OCI-LY7 (cell line): ENCODE results near the gene IL21R. TPM values are rescaled to one million over a fixed set of nuclear protein-coding genes. Genes with fewer than 3 reads are reported as not detected.
"Not testable (repeated sequence)": the region's sequence is repeated elsewhere in the genome, so short reads cannot be mapped to it uniquely, and the experiment has no call there.

Experiments
- BruUV-seq: library from RNA; stranded (reverse); fragments of 400-500 nt; replicated peaks from 2 replicates; lab custom pipeline; 2021; lab: Mats Ljungman, UMichigan
- CTCF ChIA-PET: fragments of 300-600 bp; sonication (Branson Sonifier 250); formaldehyde crosslinking; loops from one replicate; lab custom pipeline; 2022; ENCODE audit warnings: antibody characterized with exemption; ENCODE audit not compliant: unreplicated experiment; lab: Charles Lee
- POLR2A ChIA-PET: fragments of 300-600 bp; sonication (Branson Sonifier 250); formaldehyde crosslinking; loops from one replicate; lab custom pipeline; 2022; ENCODE audit warnings: antibody characterized with exemption; lab: Charles Lee
- DNase-seq: peaks from one replicate; pipeline ENCODE4 v3.0.0-alpha.2; 2015; ENCODE audit warnings: low spot score
- H2AFZ ChIP-seq: fragments of 200-600 bp; sonication (generic), shearing (Covaris generic); 2 replicates; pipeline ENCODE4 v1.6.1; 2014; ENCODE audit warnings: mild to moderate bottlenecking, antibody characterized with exemption, low read length, moderate library complexity
- H3K27ac ChIP-seq: fragments of 200-600 bp; sonication (generic); 2 replicates; pipeline ENCODE4 v1.5.1; 2014; ENCODE audit warnings: mixed run types, low read depth, mild to moderate bottlenecking, moderate library complexity, low read length, inconsistent platforms; ENCODE audit not compliant: poor library complexity, severe bottlenecking
- H3K36me3 ChIP-seq: fragments of 200-600 bp; sonication (generic); 2 replicates; pipeline ENCODE4 v1.6.1; 2014; ENCODE audit warnings: mild to moderate bottlenecking, antibody characterized with exemption, low read length, moderate library complexity, mixed read lengths; ENCODE audit not compliant: insufficient read depth
- H3K4me1 ChIP-seq: fragments of 200-600 bp; sonication (generic); 2 replicates; pipeline ENCODE4 v1.5.1; 2014; ENCODE audit warnings: mild to moderate bottlenecking, low read length; ENCODE audit not compliant: insufficient read depth, poor library complexity, severe bottlenecking
- H3K4me2 ChIP-seq: fragments of 200-600 bp; sonication (generic); 2 replicates; pipeline ENCODE4 v1.6.1; 2014; ENCODE audit warnings: mild to moderate bottlenecking, low read length
- H3K4me3 ChIP-seq: fragments of 200-600 bp; sonication (generic); 2 replicates; pipeline ENCODE4 v1.5.1; 2014; ENCODE audit warnings: mild to moderate bottlenecking, low read depth, low read length; ENCODE audit not compliant: poor library complexity, severe bottlenecking
- H3K79me2 ChIP-seq: fragments of 200-600 bp; sonication (generic); 2 replicates; pipeline ENCODE4 v1.6.1; 2016; ENCODE audit warnings: low read depth, mild to moderate bottlenecking, low read length, moderate library complexity, mixed read lengths; ENCODE audit not compliant: insufficient read depth
- H3K9me2 ChIP-seq: fragments of 200-600 bp; sonication (generic); 2 replicates; pipeline ENCODE4 v1.6.1; 2016; ENCODE audit warnings: mild to moderate bottlenecking, low read length, mixed read lengths; ENCODE audit not compliant: insufficient read depth
- H3K9me3 ChIP-seq: fragments of 200-600 bp; sonication (generic); 2 replicates; pipeline ENCODE4 v1.6.1; 2014; ENCODE audit warnings: mild to moderate bottlenecking, mixed run types, low read length, mixed read lengths
- H4K20me1 ChIP-seq: fragments of 200-600 bp; sonication (generic); 2 replicates; pipeline ENCODE4 v1.6.1; 2014; ENCODE audit warnings: mild to moderate bottlenecking, antibody characterized with exemption, low read length, moderate library complexity, mixed read lengths; ENCODE audit not compliant: insufficient read depth
- EZH2phosphoT487 ChIP-seq: fragments of 200-600 bp; sonication (generic); IDR thresholded peaks from 2 replicates; pipeline ENCODE4 v1.6.1; 2018; ENCODE audit warnings: low read depth, borderline replicate concordance, mild to moderate bottlenecking, mixed run types, antibody characterized with exemption, low read length, moderate library complexity, mixed read lengths
- intact Hi-C: fragments of 100-400 bp; cut with micrococcal nuclease; formaldehyde crosslinking; loops from one replicate; pipeline ENCODE4 v1.10.0; 2022; ENCODE audit not compliant: unreplicated experiment
- total RNA-seq, 2 experiments: library from RNA; depleted of rRNA in 1 of 2; stranded (reverse); fragments of >200 nt in 1 of 2; shearing (Covaris generic) in 1 of 2; gene quantifications; 2 replicates each; pipeline ENCODE4 v1.2.3, GENCODE V29; 2014 to 2022
- TF ChIP-seq, protein P1 (sequence below): fragments of 200-600 bp; sonication (generic); conservative IDR thresholded peaks from 2 replicates; pipeline ENCODE4 v1.5.1; 2014; ENCODE audit warnings: mild to moderate bottlenecking, antibody characterized with exemption, low read length, moderate library complexity, mixed read lengths

IL21R gene
- total RNA-seq, 2 experiments from 2014 or later: 10.0 to 47.0 TPM

DNA sequence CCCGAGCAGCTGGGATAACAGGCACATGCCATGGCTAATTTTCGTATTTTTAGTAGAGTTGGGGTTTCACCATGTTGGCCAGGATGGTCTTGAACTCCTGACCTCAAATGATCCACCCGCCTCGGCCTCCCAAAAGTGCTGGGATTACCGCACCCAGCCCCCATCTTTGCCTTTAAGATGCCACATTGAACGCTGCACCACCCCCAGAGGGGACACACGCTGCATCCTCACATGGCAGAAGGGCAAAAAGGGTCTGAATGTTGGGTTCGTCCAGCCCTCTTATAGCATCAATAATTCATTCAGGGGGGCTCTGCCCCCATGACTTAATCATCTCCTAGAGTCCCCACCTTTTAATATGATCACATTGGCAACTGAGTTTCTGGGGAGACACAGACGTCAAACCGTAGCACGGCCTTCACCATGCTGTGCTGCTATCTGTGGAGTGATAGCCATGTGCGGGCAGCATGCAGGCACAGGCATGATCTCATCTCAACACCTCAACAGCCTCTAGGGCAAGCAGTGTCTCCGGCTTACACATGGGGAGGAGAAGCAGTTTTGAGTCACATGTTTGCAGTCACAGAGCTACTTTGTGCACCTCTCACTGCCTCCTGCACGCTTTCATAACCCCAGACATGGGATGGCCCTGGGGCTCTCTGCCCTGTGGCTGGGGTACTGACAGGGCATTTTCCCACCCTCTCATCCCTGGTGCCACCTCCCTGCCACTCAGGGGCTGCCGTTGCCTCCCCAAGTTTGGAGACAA lies 30.0 kb downstream of the IL21R start:
- DNase-seq: no peak
- no peaks in the 10 kb centered on the region for H3K9me2 ChIP-seq
- peaks cover 37% of the 10 kb centered on the region; the same call in 1 of the 2 replicates for H3K36me3 ChIP-seq
- H3K27ac ChIP-seq: no peak overlapping the region
- H3K4me3 ChIP-seq: no peak overlapping the region
- POLR2A ChIA-PET: interaction anchor here (0.7 to 1.9 kb wide), 2 partner anchors 28 to 53 kb away, joined by 4 to 5 read pairs; no protein-coding TSS in a partner anchor
- no peak overlapping the region for H3K4me2 ChIP-seq
- TF ChIP-seq EZH2phosphoT487: no peak
- TF ChIP-seq, protein P1, sequence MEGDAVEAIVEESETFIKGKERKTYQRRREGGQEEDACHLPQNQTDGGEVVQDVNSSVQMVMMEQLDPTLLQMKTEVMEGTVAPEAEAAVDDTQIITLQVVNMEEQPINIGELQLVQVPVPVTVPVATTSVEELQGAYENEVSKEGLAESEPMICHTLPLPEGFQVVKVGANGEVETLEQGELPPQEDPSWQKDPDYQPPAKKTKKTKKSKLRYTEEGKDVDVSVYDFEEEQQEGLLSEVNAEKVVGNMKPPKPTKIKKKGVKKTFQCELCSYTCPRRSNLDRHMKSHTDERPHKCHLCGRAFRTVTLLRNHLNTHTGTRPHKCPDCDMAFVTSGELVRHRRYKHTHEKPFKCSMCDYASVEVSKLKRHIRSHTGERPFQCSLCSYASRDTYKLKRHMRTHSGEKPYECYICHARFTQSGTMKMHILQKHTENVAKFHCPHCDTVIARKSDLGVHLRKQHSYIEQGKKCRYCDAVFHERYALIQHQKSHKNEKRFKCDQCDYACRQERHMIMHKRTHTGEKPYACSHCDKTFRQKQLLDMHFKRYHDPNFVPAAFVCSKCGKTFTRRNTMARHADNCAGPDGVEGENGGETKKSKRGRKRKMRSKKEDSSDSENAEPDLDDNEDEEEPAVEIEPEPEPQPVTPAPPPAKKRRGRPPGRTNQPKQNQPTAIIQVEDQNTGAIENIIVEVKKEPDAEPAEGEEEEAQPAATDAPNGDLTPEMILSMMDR: no peak
- no peaks in the 10 kb centered on the region for H4K20me1 ChIP-seq
- H2AFZ ChIP-seq: no peak overlapping the region
- CTCF ChIA-PET: no interaction called here
- H3K79me2 ChIP-seq: peaks cover 7% of the 10 kb centered on the region; the same call in 1 of the 2 replicates
- intact Hi-C loops: no loop called here
- peaks cover 60% of the 10 kb centered on the region for H3K4me1 ChIP-seq
- no TSS peak for BruUV-seq
- no peaks in the 10 kb centered on the region for H3K9me3 ChIP-seq

DNA sequence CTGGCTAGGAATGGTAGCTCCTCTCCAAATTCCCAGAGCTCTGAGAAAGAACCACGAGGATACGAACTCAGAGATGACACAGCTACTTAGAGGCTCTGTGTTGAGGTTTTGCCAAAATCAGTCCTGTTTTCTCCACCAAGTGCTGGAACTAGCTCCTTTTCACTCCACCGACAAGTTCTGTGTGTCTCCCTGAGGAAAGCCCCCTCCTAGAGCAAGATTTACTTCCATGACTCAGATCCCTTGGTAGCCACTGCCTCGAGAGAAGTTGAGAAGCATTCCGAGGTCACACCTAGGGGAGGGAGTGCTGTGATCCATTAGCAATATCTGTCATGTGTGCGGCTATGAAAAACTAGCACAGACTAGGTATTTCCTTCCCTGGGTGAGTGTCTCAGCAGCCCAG lies 30.6 kb downstream of the IL21R start:
- Histone ChIP-seq H3K9me2 (no peaks in the 10 kb centered on the region), H3K4me3 (no peak overlapping the region), H3K79me2 (peaks cover 4% of the 10 kb centered on the region; the same call in 1 of the 2 replicates), H3K9me3 (no peaks in the 10 kb centered on the region), H3K4me1 (peaks cover 54% of the 10 kb centered on the region), H3K4me2 (no peak overlapping the region), H4K20me1 (no peaks in the 10 kb centered on the region), H3K27ac (no peak overlapping the region), H3K36me3 (peaks cover 43% of the 10 kb centered on the region), H2AFZ (no peak overlapping the region)
- intact Hi-C loops: no loop called here
- TF ChIP-seq, protein P1: no peak
- no peak for TF ChIP-seq EZH2phosphoT487
- ChIA-PET CTCF (no interaction called here), POLR2A (no interaction called here)
- no TSS peak for BruUV-seq
- no peak for DNase-seq

DNA sequence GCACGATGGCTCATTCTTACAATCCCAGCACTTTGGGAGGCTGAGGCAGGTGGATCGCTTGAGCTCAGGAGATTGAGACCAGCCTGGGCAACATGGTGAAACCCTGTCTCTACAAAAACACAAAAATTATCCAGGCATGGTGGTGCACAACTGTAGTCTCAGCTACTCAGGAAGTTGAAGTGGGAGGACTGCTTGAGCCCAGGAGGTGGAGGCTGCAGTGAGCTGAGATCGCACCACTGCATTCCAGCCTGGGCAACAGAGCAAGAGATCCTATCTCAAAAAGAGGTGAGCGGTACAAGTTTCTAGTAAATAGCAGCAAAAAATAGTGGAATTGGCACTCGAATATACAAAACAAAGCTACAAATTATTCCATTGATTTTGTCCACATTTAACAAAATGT lies 31.2 kb downstream of the IL21R start:
- H3K9me3 ChIP-seq, H4K20me1 ChIP-seq, H3K4me3 ChIP-seq, DNase-seq, H3K4me2 ChIP-seq, H3K79me2 ChIP-seq, H2AFZ ChIP-seq, CTCF ChIA-PET, intact Hi-C loops, H3K27ac ChIP-seq, H3K9me2 ChIP-seq, BruUV-seq, POLR2A ChIA-PET: not testable (repeated sequence)
- Histone ChIP-seq H3K36me3 (peaks cover 47% of the 10 kb centered on the region), H3K4me1 (peaks cover 48% of the 10 kb centered on the region)
